Measurements from ENCODE around the gene ZNF106. TPM values are rescaled to one million over a fixed set of nuclear protein-coding genes. Genes with fewer than 3 reads are reported as not detected.

Gene ZNF106
- total and polyA plus RNA-seq, 2 donors: 8.6 to 23.7 TPM

DNA sequence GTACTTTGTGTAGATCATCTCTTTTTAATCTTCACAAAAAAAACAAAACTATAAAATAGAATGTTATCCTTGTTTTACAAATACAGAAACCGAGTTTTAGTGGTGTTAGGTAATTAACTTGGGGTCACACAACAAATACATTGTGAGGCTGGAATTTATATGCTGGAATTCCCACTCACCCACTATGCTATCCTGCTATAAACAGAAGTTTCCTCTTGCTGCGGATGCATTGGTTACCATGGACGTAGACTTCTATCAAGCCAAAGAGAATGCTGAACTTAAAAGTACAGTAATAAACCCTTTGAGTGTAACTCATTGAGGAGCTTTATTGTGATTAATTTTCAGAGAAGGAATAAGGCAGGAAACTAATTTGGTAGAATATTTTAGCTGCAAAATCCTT, 13.7 kb upstream of the ZNF106 start:
- Histone ChIP-seq H3K9me3 (ENCODE audit: control insufficient read depth in 2 of 2, insufficient read depth in 1 of 2, low read length in 1 of 2) (no peaks in the 10 kb centered on the region), H3K27me3 (ENCODE audit: control insufficient read depth in 2 of 2, insufficient read depth in 1 of 2, low read length in 1 of 2) (no peaks in the 10 kb centered on the region)

GRCh38 chr15:42503825-42504224, 12.9 kb upstream of the ZNF106 start:
- 100% methylated on average over 1 of the region's 1 CpG for WGBS

More for the DNA sequence above, 13.7 kb upstream of the ZNF106 start:
- WGBS: 97% methylated on average over 3 of the region's 3 CpGs
- H3K4me3 ChIP-seq (ENCODE audit: low read length in 2 of 2): no peak overlapping the region
- no peak overlapping the region for H3K27ac ChIP-seq (ENCODE audit: low read depth in 1 of 2, low read length in 1 of 2)
- no peaks in the 10 kb centered on the region for H3K4me1 ChIP-seq (ENCODE audit: control insufficient read depth in 2 of 2, insufficient read depth in 2 of 2, low read length in 2 of 2)
- H3K36me3 ChIP-seq (ENCODE audit: control insufficient read depth in 2 of 2, insufficient read depth in 2 of 2, low read length in 1 of 2): no peaks in the 10 kb centered on the region
- DNase-seq (ENCODE audit: low read depth in 6 of 9, low spot score in 9 of 9): no peak

DNA sequence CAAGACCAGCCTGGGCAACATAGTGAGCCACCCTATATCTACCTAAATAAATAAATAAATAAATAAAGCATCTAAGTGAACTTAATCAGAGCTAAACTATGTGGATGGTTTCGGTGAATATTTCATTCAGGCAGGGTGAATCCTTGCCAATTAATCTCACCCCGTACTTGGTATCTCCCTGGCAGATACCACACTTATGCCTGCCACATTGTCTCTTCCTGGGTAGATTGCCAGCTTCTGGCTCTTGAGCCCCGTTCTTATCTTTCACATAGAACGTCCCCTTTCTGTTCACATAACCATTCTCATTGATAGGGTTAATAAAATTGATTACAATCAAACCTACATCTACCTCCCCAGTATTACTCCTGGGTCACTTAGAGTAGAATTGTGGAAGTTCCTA, 11.5 kb upstream of the ZNF106 start:
- H3K9me3 ChIP-seq (ENCODE audit: control insufficient read depth in 2 of 2, insufficient read depth in 1 of 2, low read length in 1 of 2): no peaks in the 10 kb centered on the region
- H3K36me3 ChIP-seq (ENCODE audit: control insufficient read depth in 2 of 2, insufficient read depth in 2 of 2, low read length in 1 of 2): no peaks in the 10 kb centered on the region
- H3K27me3 ChIP-seq (ENCODE audit: control insufficient read depth in 2 of 2, insufficient read depth in 1 of 2, low read length in 1 of 2): no peaks in the 10 kb centered on the region
- WGBS: 97% methylated on average over 4 of the region's 4 CpGs
- no peak overlapping the region for H3K27ac ChIP-seq (ENCODE audit: low read depth in 1 of 2, low read length in 1 of 2)
- DNase-seq (ENCODE audit: low read depth in 6 of 9, low spot score in 9 of 9): no peak
- peaks cover 0 to 5% of the 10 kb centered on the region in 2 donors for H3K4me1 ChIP-seq (ENCODE audit: control insufficient read depth in 2 of 2, insufficient read depth in 2 of 2, low read length in 2 of 2)
- H3K4me3 ChIP-seq (ENCODE audit: low read length in 2 of 2): no peak overlapping the region

More at GRCh38 chr15:42503825-42504224, 12.9 kb upstream of the ZNF106 start:
- Histone ChIP-seq H3K36me3 (ENCODE audit: control insufficient read depth in 2 of 2, insufficient read depth in 2 of 2, low read length in 1 of 2) (no peaks in the 10 kb centered on the region), H3K4me1 (ENCODE audit: control insufficient read depth in 2 of 2, insufficient read depth in 2 of 2, low read length in 2 of 2) (no peaks in the 10 kb centered on the region), H3K27me3 (ENCODE audit: control insufficient read depth in 2 of 2, insufficient read depth in 1 of 2, low read length in 1 of 2) (no peaks in the 10 kb centered on the region), H3K9me3 (ENCODE audit: control insufficient read depth in 2 of 2, insufficient read depth in 1 of 2, low read length in 1 of 2) (no peaks in the 10 kb centered on the region), H3K4me3 (ENCODE audit: low read length in 2 of 2) (no peak overlapping the region), H3K27ac (ENCODE audit: low read depth in 1 of 2, low read length in 1 of 2) (no peak overlapping the region)
- DNase-seq (ENCODE audit: low read depth in 6 of 9, low spot score in 9 of 9): no peak

- DNase-seq (ENCODE audit: low read depth in 6 of 9, low spot score in 9 of 9): no peak
- Histone ChIP-seq H3K4me1 (ENCODE audit: control insufficient read depth in 2 of 2, insufficient read depth in 2 of 2, low read length in 2 of 2) (peaks cover 8% of the 10 kb centered on the region in 2 donors), H3K27ac (ENCODE audit: low read depth in 1 of 2, low read length in 1 of 2) (no peak overlapping the region), H3K36me3 (ENCODE audit: control insufficient read depth in 2 of 2, insufficient read depth in 2 of 2, low read length in 1 of 2) (no peaks in the 10 kb centered on the region), H3K4me3 (ENCODE audit: low read length in 2 of 2) (no peak overlapping the region), H3K27me3 (ENCODE audit: control insufficient read depth in 2 of 2, insufficient read depth in 1 of 2, low read length in 1 of 2) (no peaks in the 10 kb centered on the region), H3K9me3 (ENCODE audit: control insufficient read depth in 2 of 2, insufficient read depth in 1 of 2, low read length in 1 of 2) (no peaks in the 10 kb centered on the region)
- WGBS: 95% methylated on average over 12 of the region's 12 CpGs
Observed at GRCh38 chr15:42499858-42500609, 9.1 kb upstream of the ZNF106 start.

DNA sequence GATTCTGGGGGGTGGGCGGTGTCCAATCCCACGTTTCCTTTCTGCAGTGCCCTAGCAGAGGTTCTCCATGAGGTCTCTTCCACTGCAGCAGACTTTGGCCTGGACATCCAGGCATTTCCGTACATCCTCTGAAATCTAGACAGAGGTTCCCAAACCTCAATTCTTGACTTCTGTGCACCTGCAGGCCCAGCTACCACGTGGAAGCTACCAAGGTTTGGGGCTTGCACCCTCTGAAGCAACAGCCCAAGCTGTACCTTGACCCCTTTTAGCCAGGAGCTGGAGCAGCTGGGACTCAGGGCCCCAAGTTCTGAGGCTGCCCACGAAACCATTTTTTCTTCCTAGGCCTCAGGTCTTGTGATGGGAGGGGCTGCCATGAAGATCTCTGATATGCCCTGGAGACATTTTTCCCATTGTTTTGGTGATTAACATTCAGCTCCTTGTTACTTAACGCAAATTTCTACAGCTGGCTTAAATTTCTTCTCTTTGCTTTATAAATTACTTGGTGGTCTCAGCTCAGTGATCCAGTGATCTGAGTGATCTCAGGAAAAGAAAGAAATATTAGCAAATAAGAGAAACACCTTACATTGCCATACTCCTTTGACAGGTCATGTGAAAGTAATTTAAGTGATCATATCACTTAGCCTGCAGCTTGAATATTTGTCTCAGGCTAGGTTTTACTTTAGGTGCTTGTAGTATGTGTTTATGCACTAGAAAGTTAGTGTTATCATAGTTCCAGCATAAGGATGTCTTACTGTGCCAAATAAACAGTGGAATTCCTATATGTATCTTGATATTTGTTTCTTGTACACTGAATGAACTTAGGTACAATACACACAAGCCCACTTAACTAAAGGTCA, 7.5 kb upstream of the ZNF106 start:
- no peak overlapping the region for H3K4me3 ChIP-seq (ENCODE audit: low read length in 2 of 2)
- no peaks in the 10 kb centered on the region for H3K9me3 ChIP-seq (ENCODE audit: control insufficient read depth in 2 of 2, insufficient read depth in 1 of 2, low read length in 1 of 2)
- no peak overlapping the region for H3K27ac ChIP-seq (ENCODE audit: low read depth in 1 of 2, low read length in 1 of 2)
- no peaks in the 10 kb centered on the region for H3K36me3 ChIP-seq (ENCODE audit: control insufficient read depth in 2 of 2, insufficient read depth in 2 of 2, low read length in 1 of 2)
- 91% methylated on average over 6 of the region's 6 CpGs for WGBS
- peaks cover 13% of the 10 kb centered on the region in 2 donors for H3K4me1 ChIP-seq (ENCODE audit: control insufficient read depth in 2 of 2, insufficient read depth in 2 of 2, low read length in 2 of 2)
- DNase-seq (ENCODE audit: low read depth in 6 of 9, low spot score in 9 of 9): no peak
- H3K27me3 ChIP-seq (ENCODE audit: control insufficient read depth in 2 of 2, insufficient read depth in 1 of 2, low read length in 1 of 2): no peaks in the 10 kb centered on the region

GRCh38 chr15:42495361-42496212, 4.6 kb upstream of the ZNF106 start, which contains the start of gene SNAP23:
Gene SNAP23 (plus strand): TSS chr15:42495634. CDS start chr15:42511847, 16,213 bp downstream.
- H3K27ac ChIP-seq (ENCODE audit: low read depth in 1 of 2, low read length in 1 of 2): peak within 1 kb of the TSS; percentile 86 to 89
- WGBS: under 1% methylated on average over 43 of the region's 43 CpGs
- H3K9me3 ChIP-seq (ENCODE audit: control insufficient read depth in 2 of 2, insufficient read depth in 1 of 2, low read length in 1 of 2): no peaks in the 10 kb centered on the region
- peaks cover 13 to 22% of the 10 kb centered on the region in 2 donors for H3K4me1 ChIP-seq (ENCODE audit: control insufficient read depth in 2 of 2, insufficient read depth in 2 of 2, low read length in 2 of 2)
- peak; percentile 61 to 86 (median 73) for DNase-seq (ENCODE audit: low read depth in 6 of 9, low spot score in 9 of 9)
- H3K36me3 ChIP-seq (ENCODE audit: control insufficient read depth in 2 of 2, insufficient read depth in 2 of 2, low read length in 1 of 2): no peaks in the 10 kb centered on the region
- peak within 1 kb of the TSS; percentile 75 to 94 for H3K4me3 ChIP-seq (ENCODE audit: low read length in 2 of 2)
- no peaks in the 10 kb centered on the region for H3K27me3 ChIP-seq (ENCODE audit: control insufficient read depth in 2 of 2, insufficient read depth in 1 of 2, low read length in 1 of 2)

- WGBS: 19% methylated on average over 10 of the region's 10 CpGs
- no peaks in the 10 kb centered on the region for H3K36me3 ChIP-seq (ENCODE audit: control insufficient read depth in 2 of 2, insufficient read depth in 2 of 2, low read length in 1 of 2)
- no peaks in the 10 kb centered on the region for H3K27me3 ChIP-seq (ENCODE audit: control insufficient read depth in 2 of 2, insufficient read depth in 1 of 2, low read length in 1 of 2)
- peak overlapping the region; percentile 86 to 89 for H3K27ac ChIP-seq (ENCODE audit: low read depth in 1 of 2, low read length in 1 of 2)
- peak in 6 of 9 donors; percentile 11 to 43 (median 28) for DNase-seq (ENCODE audit: low read depth in 6 of 9, low spot score in 9 of 9)
- H3K9me3 ChIP-seq (ENCODE audit: control insufficient read depth in 2 of 2, insufficient read depth in 1 of 2, low read length in 1 of 2): no peaks in the 10 kb centered on the region
- peaks cover 13 to 22% of the 10 kb centered on the region in 2 donors for H3K4me1 ChIP-seq (ENCODE audit: control insufficient read depth in 2 of 2, insufficient read depth in 2 of 2, low read length in 2 of 2)
- peak overlapping the region; percentile 75 to 94 for H3K4me3 ChIP-seq (ENCODE audit: low read length in 2 of 2)
Observed at GRCh38 chr15:42494998-42495360, 4.0 kb upstream of the ZNF106 start.

- H3K27ac ChIP-seq (ENCODE audit: low read depth in 1 of 2, low read length in 1 of 2): no peak overlapping the region
- no peaks in the 10 kb centered on the region for H3K36me3 ChIP-seq (ENCODE audit: control insufficient read depth in 2 of 2, insufficient read depth in 2 of 2, low read length in 1 of 2)
- no peaks in the 10 kb centered on the region for H3K27me3 ChIP-seq (ENCODE audit: control insufficient read depth in 2 of 2, insufficient read depth in 1 of 2, low read length in 1 of 2)
- WGBS: 88% methylated on average over 1 of the region's 1 CpG
- no peaks in the 10 kb centered on the region for H3K9me3 ChIP-seq (ENCODE audit: control insufficient read depth in 2 of 2, insufficient read depth in 1 of 2, low read length in 1 of 2)
- peaks cover 13 to 22% of the 10 kb centered on the region in 2 donors for H3K4me1 ChIP-seq (ENCODE audit: control insufficient read depth in 2 of 2, insufficient read depth in 2 of 2, low read length in 2 of 2)
- no peak overlapping the region for H3K4me3 ChIP-seq (ENCODE audit: low read length in 2 of 2)
- no peak for DNase-seq (ENCODE audit: low read depth in 6 of 9, low spot score in 9 of 9)
Observed at GRCh38 chr15:42493679-42494078, 2.7 kb upstream of the ZNF106 start.
